HG03460 (cell line): ENCODE measurements around the gene GPR157.
"Not testable (repeated sequence)": the region's sequence is repeated elsewhere in the genome, so short reads cannot be mapped to it uniquely, and the experiment has no call there.

ENCODE experiments used
- ATAC-seq: cut with Tn5 transposase; IDR thresholded peaks from one replicate; pipeline ENCODE4 v1.9.1; 2021; ENCODE audit not compliant: unreplicated experiment

GPR157 gene

DNA sequence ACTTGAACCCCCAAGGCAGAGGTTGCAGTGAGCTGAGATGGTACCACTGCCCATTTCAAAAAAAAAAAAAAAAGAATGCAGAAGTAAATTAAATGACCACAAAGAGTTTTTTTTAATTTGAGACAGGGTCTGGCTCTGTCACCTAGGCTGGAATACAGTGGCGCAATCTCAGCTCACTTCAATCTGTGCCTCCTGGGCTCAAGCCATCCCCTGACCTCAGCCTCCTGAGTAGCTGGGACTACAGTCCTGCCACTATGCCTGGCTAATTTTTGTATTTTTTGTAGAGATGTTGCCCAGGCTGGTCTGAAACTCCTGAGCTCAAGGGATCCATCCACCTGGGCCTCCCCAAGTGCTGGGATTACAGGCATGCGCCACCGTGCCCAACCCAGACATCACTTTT, 20.2 kb upstream of the GPR157 start:
- no peak for ATAC-seq

DNA sequence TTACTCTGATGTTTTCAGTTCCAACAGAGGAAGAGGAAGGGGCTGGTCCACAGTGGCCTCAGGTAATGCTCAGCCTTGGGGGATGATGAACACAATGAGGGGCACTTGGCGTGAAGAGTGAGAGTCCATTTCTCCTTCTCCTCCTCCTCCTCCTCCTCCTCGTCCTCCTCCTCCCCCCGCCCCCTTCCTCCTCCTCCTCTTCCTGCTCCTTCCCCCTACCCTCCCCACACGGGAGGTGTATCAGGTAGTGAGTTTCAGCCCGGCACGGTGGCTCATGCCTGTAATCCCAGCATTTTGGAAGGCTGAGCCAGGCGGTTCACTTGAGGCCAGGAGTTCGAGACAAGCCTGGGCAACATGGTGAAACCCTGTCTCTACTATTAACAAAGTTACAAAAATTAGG, 17.3 kb upstream of the GPR157 start:
- no peak for ATAC-seq

DNA sequence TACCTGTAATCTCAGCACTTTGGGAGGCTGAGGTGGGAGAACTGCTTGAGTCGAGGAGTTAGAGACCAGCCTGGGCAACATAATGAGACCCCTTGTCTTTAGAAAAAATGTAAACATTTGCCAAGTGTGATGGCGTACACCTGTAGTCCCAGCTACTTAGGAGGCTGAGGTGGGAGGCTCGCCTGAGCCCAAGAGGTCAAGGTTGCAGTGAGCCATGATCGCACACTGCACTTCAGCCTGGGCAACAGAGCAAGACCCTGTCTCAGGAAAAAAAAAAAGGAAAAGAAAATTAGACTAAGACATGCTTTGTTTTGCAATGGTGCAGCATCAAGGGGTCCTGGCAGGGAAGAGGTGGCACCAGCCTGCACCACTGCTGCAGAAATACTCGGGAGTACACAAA, 16.8 kb upstream of the GPR157 start:
- ATAC-seq = no peak

DNA sequence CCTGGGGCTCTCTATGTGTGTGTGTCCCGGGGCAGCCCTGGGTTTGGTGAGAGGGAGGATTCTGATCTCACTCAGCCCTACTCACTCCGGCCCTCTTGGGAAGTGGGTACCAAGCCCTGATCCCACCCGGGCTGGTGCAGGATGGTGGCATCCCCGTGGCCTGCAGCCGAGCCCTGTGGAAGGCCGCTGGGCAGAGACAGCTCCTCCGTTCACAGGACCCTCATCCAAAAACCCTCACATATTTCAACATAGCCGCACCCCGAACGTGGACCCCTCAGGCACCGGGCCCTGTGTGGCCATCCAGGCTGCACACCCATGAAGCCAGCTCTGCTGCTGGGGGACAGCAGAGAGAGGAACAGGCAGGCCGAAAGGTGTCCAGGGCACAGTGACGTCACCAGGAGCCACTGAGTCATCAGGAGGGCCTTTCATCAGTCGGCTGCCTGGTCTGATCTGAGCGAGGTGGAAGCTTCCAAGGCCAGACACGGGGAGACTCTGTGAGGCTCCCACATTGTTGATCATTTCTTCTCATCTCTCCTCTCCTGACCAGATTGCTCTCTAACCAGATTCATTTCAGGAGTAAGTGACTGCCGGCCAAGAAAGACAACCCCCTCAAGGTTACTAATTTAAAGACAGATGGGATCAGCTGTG, 16.2 kb upstream of the GPR157 start:
- no peak for ATAC-seq

DNA sequence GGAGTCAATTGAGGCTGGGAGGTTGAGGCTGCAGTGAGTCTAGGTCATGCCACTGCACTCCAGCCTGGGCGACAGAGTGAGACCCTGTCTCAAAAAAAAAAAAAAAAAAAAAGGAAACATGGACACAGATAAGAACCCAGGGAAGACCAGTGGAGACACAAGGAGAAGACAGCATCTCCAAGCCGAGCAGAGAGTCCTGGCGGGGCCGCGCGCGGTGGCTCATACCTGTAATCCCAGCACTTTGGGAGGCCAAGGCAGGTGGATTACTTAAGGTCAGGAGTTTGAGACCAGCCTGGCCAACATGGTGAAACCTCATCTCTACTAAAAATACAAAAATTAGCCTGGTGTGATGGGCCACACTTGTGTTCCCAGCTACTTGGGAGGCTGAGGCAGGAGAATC, 15.6 kb upstream of the GPR157 start:
- not testable (repeated sequence) for ATAC-seq

DNA sequence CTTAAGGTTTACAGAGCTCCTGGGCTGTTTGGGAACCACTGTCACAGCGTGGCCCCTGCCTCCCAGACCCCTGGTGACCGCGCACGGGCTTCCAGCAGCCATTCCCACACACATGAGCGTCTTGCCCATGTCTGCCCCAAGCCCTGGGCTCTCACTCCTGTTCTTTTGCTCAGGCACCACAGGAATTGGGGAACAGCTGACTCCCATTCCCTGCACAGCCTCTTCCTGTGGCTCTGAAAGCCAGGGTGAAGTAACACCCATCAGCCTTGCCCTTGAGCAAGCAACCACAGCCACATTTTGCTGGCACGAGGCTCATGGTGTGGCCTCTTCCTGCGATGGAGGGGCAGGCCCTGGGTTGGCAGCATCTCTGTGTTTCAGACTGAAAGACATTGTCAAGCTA, 14.3 kb upstream of the GPR157 start:
- no peak for ATAC-seq

DNA sequence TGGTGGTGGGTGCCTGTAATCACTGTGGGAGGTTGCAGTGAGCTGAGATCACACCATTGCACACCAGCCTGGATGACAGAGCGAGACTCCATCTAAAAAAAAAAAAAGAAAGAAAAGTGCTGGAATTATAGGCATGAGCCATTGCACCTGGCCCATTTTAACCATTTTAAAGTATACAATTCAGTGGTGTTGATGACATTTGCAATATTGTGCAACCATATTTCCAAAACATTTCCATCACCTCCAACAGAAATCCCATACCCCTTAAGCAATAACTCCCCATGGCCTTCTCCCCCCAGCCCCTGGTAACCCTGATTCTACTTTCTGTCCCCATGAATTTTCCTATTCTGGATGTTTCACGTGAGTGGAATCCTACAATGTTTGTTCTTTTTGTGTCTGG, 11.0 kb upstream of the GPR157 start:
- no peak for ATAC-seq

DNA sequence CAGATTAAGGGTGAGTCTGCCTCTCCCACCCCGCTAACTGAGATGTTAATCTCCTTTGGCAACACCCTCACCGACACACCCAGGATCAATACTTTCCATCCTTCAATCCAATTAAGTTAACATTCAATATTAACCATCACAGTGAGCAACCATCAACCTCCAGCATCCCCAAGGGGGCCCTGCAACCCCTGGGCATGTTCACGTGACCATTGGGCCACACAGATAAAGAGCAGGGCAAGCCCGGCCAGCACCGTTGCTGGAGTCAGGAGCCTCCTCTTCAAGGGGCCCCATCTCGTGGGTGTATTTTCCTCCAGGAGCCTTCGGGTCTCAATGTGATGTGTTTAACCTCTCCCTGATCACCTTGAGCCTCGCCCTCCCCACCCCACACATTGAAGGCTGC, 8.0 kb upstream of the GPR157 start:
- no peak for ATAC-seq

DNA sequence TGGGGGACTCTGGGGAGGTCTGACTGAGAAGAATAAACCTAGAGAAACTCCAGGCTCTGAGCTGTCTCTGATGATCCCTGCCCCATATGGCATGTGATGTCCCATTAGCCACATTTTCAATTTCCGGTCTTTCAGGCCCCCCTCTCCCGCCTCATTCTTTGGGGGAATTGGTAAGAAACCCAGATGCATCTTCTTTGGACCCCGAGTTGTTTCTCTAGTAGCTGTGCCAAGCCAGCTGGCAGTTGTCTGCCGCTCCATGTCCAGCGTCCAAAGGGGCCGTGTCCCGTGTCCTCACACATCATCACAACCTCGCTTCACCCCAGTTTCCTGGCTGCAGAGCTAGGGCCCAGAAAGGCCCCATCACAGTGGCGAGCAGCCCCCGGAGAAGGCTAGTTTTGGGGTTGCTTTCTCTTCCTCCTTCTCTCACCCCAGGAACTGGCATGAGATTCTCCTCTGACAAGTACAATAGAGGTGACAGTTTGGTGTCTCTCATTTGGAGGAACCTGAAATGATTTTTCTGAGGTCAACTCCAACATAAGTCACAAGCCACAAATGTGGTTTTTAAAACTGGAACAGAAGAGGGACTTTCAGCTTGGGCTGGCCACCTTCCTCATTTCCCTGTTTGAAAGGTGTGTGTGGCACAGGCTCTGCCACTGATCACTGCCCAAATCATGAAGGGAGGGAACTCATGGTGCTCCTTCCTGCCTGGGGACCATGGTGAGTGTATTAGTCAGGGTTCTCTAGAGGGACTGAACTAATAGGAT, 6.4 kb upstream of the GPR157 start:
- ATAC-seq = no peak

DNA sequence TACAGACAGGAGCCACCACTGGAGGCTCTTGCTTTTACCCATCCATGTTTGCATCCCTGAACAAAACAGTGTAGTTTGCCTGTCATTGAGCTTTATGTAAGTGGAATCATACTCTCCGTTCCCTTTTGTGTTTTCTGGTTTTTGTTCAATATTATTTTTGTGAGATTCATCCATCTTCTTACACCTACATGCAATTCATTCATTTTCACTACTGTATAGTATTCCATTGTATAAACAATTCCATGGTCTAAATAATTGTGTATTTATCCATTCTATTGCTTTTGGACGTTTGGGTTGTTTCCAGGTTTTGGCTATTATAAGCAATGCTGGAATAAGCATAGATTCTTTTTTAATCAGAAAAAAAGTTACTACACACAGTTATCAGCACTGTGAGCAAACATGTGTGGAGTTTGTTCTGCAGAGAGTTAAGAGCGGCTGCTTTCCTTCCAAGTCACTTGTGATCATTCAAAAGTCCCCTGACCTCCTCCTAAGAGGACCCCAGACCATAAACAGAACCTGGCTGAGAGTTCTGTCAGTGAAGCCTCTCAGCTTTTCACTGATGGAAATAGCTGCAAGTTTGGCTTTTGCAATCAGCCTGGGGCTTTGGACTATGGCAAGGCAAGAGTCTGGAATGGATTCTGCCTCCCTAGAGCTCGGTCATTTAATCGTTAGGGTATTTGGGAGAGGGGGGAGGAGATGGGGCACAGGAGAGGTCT, 5.1 kb upstream of the GPR157 start:
- no peak for ATAC-seq

DNA sequence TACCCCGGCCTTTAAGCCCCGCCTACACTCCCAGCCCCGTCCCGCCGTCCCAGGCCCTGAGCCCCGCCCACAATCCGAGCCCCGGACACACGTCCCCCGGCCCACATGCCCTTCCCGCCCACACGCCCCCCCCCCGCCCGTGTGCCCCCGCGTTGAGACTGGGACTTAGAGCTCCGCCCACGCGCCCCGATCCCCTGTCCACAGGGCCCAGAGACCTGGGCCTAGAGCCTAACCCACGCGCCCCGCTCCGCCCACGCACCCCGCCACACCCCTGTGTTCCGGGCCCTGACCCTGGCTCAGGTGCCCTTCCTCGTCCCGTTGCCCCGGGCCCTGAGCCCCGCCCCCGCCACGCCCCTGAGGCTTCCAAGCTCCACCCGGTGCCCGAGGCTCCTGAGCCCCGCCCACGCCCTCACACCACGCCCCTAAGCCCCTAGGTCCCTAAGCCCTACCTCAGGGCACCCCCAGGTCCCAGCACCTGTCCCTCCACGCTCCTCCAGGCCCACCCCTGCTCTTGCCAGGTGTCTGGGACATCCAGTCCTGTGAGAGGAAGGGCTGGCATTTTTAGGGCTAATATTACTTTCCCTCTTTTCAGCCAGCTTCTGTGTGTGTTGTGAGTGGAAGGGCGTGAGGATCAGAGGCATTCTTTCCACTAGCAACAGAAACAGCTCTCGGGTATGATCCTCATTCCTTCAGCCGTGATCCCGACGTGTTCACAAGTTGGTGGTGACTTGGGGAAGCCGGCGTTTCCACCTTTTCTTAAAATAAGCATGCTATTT, 552 bp upstream of the GPR157 start:
- ATAC-seq = peak; percentile 56

DNA sequence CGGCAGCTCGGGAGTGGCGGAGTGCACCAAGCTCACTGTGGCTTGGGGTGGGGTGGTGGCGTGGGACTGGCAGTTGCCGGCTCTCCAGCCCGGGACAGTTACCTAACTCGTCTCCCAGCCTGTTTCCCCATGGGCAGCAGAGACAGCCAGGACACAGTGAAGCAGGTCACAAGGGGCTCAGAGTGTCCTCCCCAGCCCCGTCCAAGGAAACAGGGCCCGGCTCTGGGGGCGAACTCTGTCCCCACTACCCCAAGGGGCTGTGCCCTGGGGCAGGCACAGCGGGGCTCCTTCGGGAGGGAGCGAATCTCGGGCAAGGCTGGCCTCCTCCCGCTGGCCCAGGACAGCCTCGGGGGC, 759 bp downstream of the GPR157 start:
- no peak for ATAC-seq

DNA sequence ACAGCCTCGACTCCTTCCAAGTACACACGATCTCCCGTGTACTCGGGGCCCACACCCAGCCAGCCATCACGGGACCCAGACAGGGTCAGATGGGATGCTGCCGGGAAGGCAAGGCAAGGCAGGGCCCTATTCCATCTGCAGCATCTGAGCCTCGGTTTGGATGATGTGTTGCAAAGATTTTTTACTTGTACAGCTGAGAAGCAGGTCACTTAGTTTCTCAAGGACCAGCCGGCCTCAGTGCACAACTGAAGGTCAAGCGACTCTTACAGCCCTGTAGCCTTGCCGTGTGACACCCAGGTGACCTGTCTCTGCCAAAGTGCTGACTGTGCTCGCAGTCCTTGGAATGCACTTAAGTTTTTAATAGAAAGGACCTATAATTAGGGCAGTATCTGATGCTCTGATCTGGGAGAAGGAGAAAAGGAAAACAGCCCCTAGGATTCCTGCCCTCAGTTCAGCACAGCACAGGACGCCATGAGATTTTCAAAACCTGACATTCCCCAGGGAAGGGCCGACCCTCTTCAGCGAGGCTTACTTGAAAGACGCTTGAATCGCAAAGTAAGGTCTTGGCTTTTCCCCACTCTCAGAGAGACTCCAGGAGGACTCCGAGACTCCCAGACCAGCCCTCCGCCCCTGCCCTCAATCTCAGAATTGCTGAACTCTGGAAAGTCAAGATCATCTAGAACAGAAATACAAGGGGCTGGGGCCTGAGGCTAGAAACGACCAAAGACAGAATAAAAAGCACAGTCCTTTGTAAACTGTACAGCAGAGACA, 1.3 kb downstream of the GPR157 start:
- ATAC-seq = no peak

DNA sequence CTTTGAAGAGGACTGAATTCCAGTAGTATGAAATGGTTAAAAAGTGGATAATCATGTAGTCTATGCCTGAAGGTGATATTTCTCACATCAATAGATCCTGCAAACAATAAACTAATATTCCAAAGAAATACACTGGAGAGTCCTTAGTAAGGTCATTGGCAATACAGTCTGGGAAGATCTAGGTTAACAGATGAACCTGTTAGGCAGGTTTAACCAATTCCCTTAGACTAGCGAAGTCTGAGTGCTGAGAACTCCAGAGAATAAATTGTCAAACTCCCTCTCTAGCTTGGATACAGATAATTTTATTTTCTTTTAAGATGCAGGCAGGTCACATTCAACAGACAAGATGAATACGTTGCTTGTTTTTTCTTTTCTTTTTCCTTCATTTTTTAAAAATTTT, 2.4 kb downstream of the GPR157 start:
- ATAC-seq = no peak

DNA sequence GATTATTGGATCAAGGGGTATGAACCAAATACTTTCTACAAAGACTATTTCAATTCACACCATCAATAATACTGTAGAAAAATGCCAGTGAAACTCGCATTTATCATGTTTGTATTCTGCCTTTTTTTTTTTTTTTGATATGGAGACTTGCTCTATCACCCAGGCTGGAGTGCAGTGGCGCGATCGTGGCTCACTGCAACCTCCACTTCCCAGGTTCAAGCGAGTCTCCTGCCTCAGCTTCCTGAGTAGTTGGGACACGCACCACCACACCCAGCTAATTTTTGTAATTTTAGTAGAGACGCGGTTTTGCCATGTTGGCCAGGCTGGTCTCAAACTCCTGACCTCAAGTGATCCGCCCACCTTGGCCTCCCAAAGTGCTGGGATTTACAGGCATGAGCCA, 3.1 kb downstream of the GPR157 start:
- not testable (repeated sequence) for ATAC-seq

DNA sequence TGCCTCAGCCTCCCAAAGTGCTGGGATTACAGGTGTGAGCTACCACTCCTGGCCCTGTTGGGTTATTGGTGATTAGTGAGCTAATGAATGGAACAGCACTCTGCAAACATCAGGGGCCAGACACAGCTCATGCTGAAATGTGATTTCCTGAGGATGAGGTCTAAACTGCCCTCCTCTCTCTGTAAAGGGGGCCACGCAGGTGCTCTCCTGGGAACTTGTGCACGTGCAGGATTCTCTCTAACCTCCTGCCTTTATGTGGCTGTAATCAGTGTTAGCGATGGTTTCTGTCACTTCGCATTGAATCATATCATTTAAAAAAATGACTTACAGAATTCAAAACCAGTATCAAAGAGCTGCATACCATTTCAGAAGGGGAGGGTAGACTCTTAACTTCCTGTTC, 3.6 kb downstream of the GPR157 start:
- ATAC-seq = no peak

DNA sequence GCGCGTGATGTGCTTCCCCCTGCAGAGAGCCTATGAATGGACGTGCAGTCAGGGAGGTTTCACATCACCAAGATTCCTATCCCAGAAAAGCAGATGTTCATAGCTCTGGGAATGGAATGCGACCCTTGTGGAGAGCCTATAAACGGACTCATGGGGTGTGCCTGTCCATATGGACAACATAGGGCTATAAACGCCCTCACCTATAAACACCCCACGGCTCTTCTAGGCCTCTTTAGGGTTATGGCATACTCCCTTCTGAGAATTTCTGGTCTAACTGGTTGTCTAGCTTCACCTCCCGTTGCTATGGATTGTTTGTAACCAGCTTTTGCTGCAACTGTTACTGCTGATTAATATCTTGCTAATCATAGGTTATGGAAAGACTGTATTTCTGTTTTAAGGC, 4.5 kb downstream of the GPR157 start:
- not testable (repeated sequence) for ATAC-seq

DNA sequence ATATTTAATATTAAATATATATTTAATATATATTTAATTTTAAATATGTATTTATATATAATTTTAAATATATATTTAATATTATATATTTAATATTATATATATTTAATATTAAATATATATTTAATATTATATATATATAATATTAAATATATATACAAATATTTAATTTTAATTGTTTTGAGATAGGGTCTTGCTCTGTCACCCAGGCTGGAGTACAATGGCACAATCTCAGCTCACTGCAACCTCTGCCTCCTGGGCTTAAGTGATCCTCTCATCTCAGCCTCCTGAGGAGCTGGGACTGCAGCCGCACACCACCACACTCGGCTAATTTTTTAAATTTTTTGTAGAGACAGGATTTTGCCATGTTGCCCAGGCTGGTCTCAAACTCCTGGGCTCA, 5.2 kb downstream of the GPR157 start:
- not testable (repeated sequence) for ATAC-seq

DNA sequence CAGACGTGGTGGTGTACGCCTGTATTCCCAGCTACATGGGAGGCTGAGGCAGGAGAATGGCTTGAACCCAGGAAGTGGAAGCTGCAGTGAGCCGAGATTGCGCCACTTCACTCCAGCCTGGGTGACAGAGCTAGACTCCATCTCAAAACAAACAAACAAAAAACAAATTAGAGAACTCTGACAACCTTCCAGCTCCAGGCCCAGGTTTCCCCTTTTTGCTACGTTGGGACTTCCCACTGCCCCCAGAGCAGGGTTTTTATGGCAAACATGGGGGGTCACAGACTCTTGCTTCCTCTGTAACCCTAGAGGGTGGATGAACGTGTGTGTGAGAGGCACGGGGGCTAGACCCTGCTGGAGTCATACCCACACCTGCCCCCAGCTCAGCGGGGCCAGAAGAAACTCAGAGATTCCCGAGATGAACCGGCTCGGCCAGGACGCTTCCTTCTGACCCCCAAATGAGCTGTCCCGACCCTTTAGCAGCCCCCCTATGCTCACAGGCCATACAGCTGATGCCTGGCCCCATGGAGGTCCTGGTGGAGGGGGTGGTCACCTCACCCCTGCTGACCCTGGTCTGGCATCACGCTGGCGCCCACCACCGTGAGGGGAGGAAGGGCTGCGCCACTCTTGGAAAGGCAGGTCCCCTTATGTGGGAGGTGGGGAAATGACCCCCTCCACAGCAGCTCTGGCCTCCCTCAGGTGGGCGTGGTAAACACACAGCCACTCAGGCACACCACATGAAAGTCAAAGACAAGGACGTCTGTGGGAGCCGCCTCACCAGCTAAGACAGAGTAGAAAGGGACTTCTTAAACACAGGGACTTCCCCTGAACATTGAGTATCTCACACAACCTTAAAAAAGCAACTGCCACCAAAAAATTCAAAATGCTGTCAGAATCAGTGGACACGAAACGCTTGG, 7.1 kb downstream of the GPR157 start:
- ATAC-seq = peak; percentile 54
